Mesenchymal stem cell (in vitro differentiated cells and primary cell): Measurements from ENCODE around the gene GNG12.

Experiments used
- DNase-seq: peaks from one replicate; pipeline ENCODE4 v3.0.0-alpha.2; 2013
- H2AFZ ChIP-seq: one replicate; pipeline ENCODE4 v1.6.1; 2013; ENCODE audit warnings: low read depth, mild to moderate bottlenecking, control low read depth, inconsistent platforms, low read length, moderate library complexity
- H2AK5ac ChIP-seq: 2 replicates; pipeline ENCODE4 v1.6.1; 2013; ENCODE audit warnings: low read length, moderate library complexity, mild to moderate bottlenecking, inconsistent platforms; ENCODE audit not compliant: severe bottlenecking
- H2BK120ac ChIP-seq: one replicate; pipeline ENCODE4 v1.6.1; 2013; ENCODE audit warnings: low read depth, mild to moderate bottlenecking, inconsistent platforms, low read length, moderate library complexity
- H2BK12ac ChIP-seq, 2 experiments: one replicate each; pipeline ENCODE4 v1.6.1; 2013; ENCODE audit warnings: inconsistent platforms in 2 of 2, low read length in 2 of 2, mild to moderate bottlenecking in 2 of 2, moderate library complexity in 2 of 2, control low read depth in 1 of 2
- H2BK15ac ChIP-seq: one replicate; pipeline ENCODE4 v1.6.1; 2013; ENCODE audit warnings: mild to moderate bottlenecking, low read depth, inconsistent platforms; ENCODE audit not compliant: poor library complexity, severe bottlenecking
- H2BK5ac ChIP-seq: 2 replicates; pipeline ENCODE4 v1.6.1; 2013; ENCODE audit warnings: low read depth, mild to moderate bottlenecking, low read length, control low read depth, inconsistent platforms; ENCODE audit not compliant: poor library complexity, severe bottlenecking
- H3K14ac ChIP-seq, 2 experiments: one replicate each; pipeline ENCODE4 v1.6.1; 2013; ENCODE audit warnings: inconsistent platforms in 2 of 2, low read length in 2 of 2, control low read depth in 1 of 2, mild to moderate bottlenecking in 1 of 2, moderate library complexity in 1 of 2
- H3K18ac ChIP-seq, 2 experiments: one replicate each; pipeline ENCODE4 v1.6.1; 2013; ENCODE audit warnings: inconsistent platforms in 2 of 2, low read length in 2 of 2, control low read depth in 1 of 2, low read depth in 1 of 2, mild to moderate bottlenecking in 1 of 2
- H3K23ac ChIP-seq, 2 experiments: one replicate each; pipeline ENCODE4 v1.6.1; 2013; ENCODE audit warnings: inconsistent platforms in 2 of 2, low read length in 2 of 2, mild to moderate bottlenecking in 2 of 2, moderate library complexity in 2 of 2, control low read depth in 1 of 2
- H3K27ac ChIP-seq: 2 replicates; pipeline ENCODE4 v1.5.1; 2013; ENCODE audit warnings: mild to moderate bottlenecking, moderate library complexity, low read length, control low read depth, inconsistent platforms; ENCODE audit not compliant: poor library complexity, severe bottlenecking
- H3K27me3 ChIP-seq, 2 experiments: 2 replicates each; pipeline versions ENCODE4 v1.6.1 to v1.7.0; 2013; ENCODE audit warnings: low read length in 2 of 2, mild to moderate bottlenecking in 2 of 2, moderate library complexity in 2 of 2, control low read depth in 1 of 2, inconsistent platforms in 1 of 2; ENCODE audit not compliant: control insufficient read depth in 1 of 2, insufficient read depth in 1 of 2
- H3K36me3 ChIP-seq, 2 experiments: 2 replicates each; pipeline versions ENCODE4 v1.6.1 to v1.7.0; 2013; ENCODE audit warnings: low read length in 2 of 2, control low read depth in 1 of 2, inconsistent platforms in 1 of 2, low read depth in 1 of 2, mild to moderate bottlenecking in 1 of 2; ENCODE audit not compliant: insufficient read depth in 2 of 2, control insufficient read depth in 1 of 2
- H3K4ac ChIP-seq, 2 experiments: one replicate each; pipeline ENCODE4 v1.6.1; 2013; ENCODE audit warnings: inconsistent platforms in 2 of 2, low read length in 2 of 2, mild to moderate bottlenecking in 2 of 2, moderate library complexity in 2 of 2, control low read depth in 1 of 2, low read depth in 1 of 2
- H3K4me1 ChIP-seq: 2 replicates; pipeline ENCODE4 v1.6.1; 2013; ENCODE audit warnings: low read depth, low read length, control low read depth; ENCODE audit not compliant: control insufficient read depth, insufficient read depth
- H3K4me2 ChIP-seq: 2 replicates; pipeline ENCODE4 v1.6.1; 2013; ENCODE audit warnings: low read length, mild to moderate bottlenecking, inconsistent platforms; ENCODE audit not compliant: poor library complexity, severe bottlenecking
- H3K4me3 ChIP-seq, 2 experiments: 2 replicates each; pipeline versions ENCODE4 v1.5.1 to v1.7.0; 2013; ENCODE audit warnings: low read length in 2 of 2, mild to moderate bottlenecking in 2 of 2, control low read depth in 1 of 2, low read depth in 1 of 2; ENCODE audit not compliant: insufficient read depth in 1 of 2
- H3K79me1 ChIP-seq: replicated peaks from 2 replicates; pipeline ENCODE4 v1.6.1; 2013; ENCODE audit warnings: mild to moderate bottlenecking, control low read depth, low read length, inconsistent platforms; ENCODE audit not compliant: poor library complexity, severe bottlenecking
- H3K9ac ChIP-seq: 2 replicates; pipeline ENCODE4 v1.7.0; 2013; ENCODE audit warnings: mild to moderate bottlenecking, low read length, moderate library complexity
- H3K9me3 ChIP-seq: 2 replicates; pipeline ENCODE4 v1.7.0; 2013; ENCODE audit warnings: mild to moderate bottlenecking, low read length; ENCODE audit not compliant: control insufficient read depth
- H4K8ac ChIP-seq: one replicate; pipeline ENCODE4 v1.6.1; 2013; ENCODE audit warnings: inconsistent platforms, mild to moderate bottlenecking, low read length, moderate library complexity
- H4K91ac ChIP-seq: one replicate; pipeline ENCODE4 v1.6.1; 2013; ENCODE audit warnings: mild to moderate bottlenecking, low read length, inconsistent platforms
- WGBS: methylation state at CpG from one replicate; pipeline ENCODE4 v1.1.7; 2013; ENCODE audit warnings: mixed read lengths; 5-methylcytosine and 5-hydroxymethylcytosine counted together

Gene GNG12

GRCh38 chr1:67723126-67723525, 110.1 kb downstream of the GNG12 start:
- Histone ChIP-seq H3K4me3 (no peak overlapping the region), H3K79me1 (peaks cover 27% of the 10 kb centered on the region), H2AFZ (no peak overlapping the region), H2AK5ac (peak overlapping the region; percentile 18), H3K14ac (no peak overlapping the region), H4K8ac (no peak overlapping the region), H3K27me3 (no peaks in the 10 kb centered on the region), H4K91ac (no peak overlapping the region), H3K36me3 (peaks cover 0 to 10% of the 10 kb centered on the region in 2 experiments), H3K4me2 (no peak overlapping the region), H2BK120ac (no peak overlapping the region), H3K27ac (peak overlapping the region; percentile 39), H3K9me3 (no peaks in the 10 kb centered on the region), H3K4me1 (peaks cover 20% of the 10 kb centered on the region), H3K4ac (no peak overlapping the region), H2BK15ac (no peak overlapping the region), H2BK12ac (no peak overlapping the region), H3K18ac (no peak overlapping the region), H2BK5ac (no peak overlapping the region), H3K9ac (peak overlapping the region; percentile 14), H3K23ac (no peak overlapping the region)
- no CpG with 5 or more reads among the region's 1 CpG for whole genome bisulfite sequencing
- DNase-seq, result no peak

GRCh38 chr1:67722292-67722944, 110.8 kb downstream of the GNG12 start:
- Histone ChIP-seq H2BK5ac (no peak overlapping the region), H4K91ac (no peak overlapping the region), H2AK5ac (peak overlapping the region; percentile 12), H2BK120ac (no peak overlapping the region), H4K8ac (no peak overlapping the region), H3K36me3 (peaks cover 0 to 4% of the 10 kb centered on the region in 2 experiments), H3K4me1 (peaks cover 24% of the 10 kb centered on the region), H3K14ac (no peak overlapping the region), H2BK15ac (no peak overlapping the region), H2AFZ (no peak overlapping the region), H3K27me3 (no peaks in the 10 kb centered on the region), H2BK12ac (peak overlapping the region in 1 of 2 experiments; percentile 66), H3K4ac (peak overlapping the region in 1 of 2 experiments; percentile 8), H3K9me3 (no peaks in the 10 kb centered on the region), H3K23ac (no peak overlapping the region), H3K9ac (no peak overlapping the region), H3K4me2 (no peak overlapping the region), H3K18ac (no peak overlapping the region), H3K27ac (no peak overlapping the region), H3K79me1 (peaks cover 24% of the 10 kb centered on the region), H3K4me3 (no peak overlapping the region)
- DNase-seq, result no peak
- WGBS, result 71% methylated on average over 4 of the region's 4 CpGs

- Histone ChIP-seq H3K79me1 (peaks cover 23% of the 10 kb centered on the region), H3K18ac (peak overlapping the region in 1 of 2 experiments; percentile 64), H3K4me3 (no peak overlapping the region), H3K14ac (no peak overlapping the region), H2AFZ (no peak overlapping the region), H4K91ac (no peak overlapping the region), H3K36me3 (no peaks in the 10 kb centered on the region), H3K9me3 (no peaks in the 10 kb centered on the region), H2BK5ac (no peak overlapping the region), H2BK15ac (no peak overlapping the region), H4K8ac (no peak overlapping the region), H3K23ac (no peak overlapping the region), H2AK5ac (no peak overlapping the region), H3K4me1 (peaks cover 24% of the 10 kb centered on the region), H2BK12ac (peak overlapping the region in 1 of 2 experiments; percentile 66), H3K4me2 (no peak overlapping the region), H3K27ac (no peak overlapping the region), H3K27me3 (no peaks in the 10 kb centered on the region), H3K4ac (peak overlapping the region in 1 of 2 experiments; percentile 8), H2BK120ac (no peak overlapping the region), H3K9ac (no peak overlapping the region)
- 100% methylated on average over 2 of the region's 2 CpGs for WGBS
- DNase-seq, result no peak
Measured at GRCh38 chr1:67721650-67722291, 111.5 kb downstream of the GNG12 start.

- H2AFZ ChIP-seq, result no peak overlapping the region
- DNase-seq, result no peak
- no peak overlapping the region for H3K4me2 ChIP-seq
- H3K4me3 ChIP-seq, result no peak overlapping the region
- no peaks in the 10 kb centered on the region for H3K9me3 ChIP-seq
- no peak overlapping the region for H3K4ac ChIP-seq
- H3K9ac ChIP-seq, result no peak overlapping the region
- H4K8ac ChIP-seq, result no peak overlapping the region
- H3K79me1 ChIP-seq, result peaks cover 22% of the 10 kb centered on the region
- peak overlapping the region in 1 of 2 experiments; percentile 85 for H3K23ac ChIP-seq
- no peak overlapping the region for H4K91ac ChIP-seq
- H3K18ac ChIP-seq, result no peak overlapping the region
- no peak overlapping the region for H2BK15ac ChIP-seq
- no peaks in the 10 kb centered on the region for H3K27me3 ChIP-seq
- H3K36me3 ChIP-seq, result no peaks in the 10 kb centered on the region
- H2AK5ac ChIP-seq, result peak overlapping the region; percentile 57
- no peak overlapping the region for H3K27ac ChIP-seq
- 75% methylated on average over 4 of the region's 4 CpGs for WGBS
- H3K14ac ChIP-seq, result no peak overlapping the region
- peaks cover 24% of the 10 kb centered on the region for H3K4me1 ChIP-seq
- no peak overlapping the region for H2BK120ac ChIP-seq
- H2BK5ac ChIP-seq, result no peak overlapping the region
- H2BK12ac ChIP-seq, result no peak overlapping the region
Measured at GRCh38 chr1:67721112-67721511, 112.2 kb downstream of the GNG12 start.
